ENCODE results near the gene MLLT3. TPM values are rescaled to one million over a fixed set of nuclear protein-coding genes. Genes with fewer than 3 reads are reported as not detected.

Gene MLLT3
- total RNA-seq, 2 donors from 2014 or later, result 8.1 to 9.6 TPM

GRCh38 chr9:20495098-20495497 lies 127.2 kb downstream of the MLLT3 start:
- TF ChIP-seq, protein P1, sequence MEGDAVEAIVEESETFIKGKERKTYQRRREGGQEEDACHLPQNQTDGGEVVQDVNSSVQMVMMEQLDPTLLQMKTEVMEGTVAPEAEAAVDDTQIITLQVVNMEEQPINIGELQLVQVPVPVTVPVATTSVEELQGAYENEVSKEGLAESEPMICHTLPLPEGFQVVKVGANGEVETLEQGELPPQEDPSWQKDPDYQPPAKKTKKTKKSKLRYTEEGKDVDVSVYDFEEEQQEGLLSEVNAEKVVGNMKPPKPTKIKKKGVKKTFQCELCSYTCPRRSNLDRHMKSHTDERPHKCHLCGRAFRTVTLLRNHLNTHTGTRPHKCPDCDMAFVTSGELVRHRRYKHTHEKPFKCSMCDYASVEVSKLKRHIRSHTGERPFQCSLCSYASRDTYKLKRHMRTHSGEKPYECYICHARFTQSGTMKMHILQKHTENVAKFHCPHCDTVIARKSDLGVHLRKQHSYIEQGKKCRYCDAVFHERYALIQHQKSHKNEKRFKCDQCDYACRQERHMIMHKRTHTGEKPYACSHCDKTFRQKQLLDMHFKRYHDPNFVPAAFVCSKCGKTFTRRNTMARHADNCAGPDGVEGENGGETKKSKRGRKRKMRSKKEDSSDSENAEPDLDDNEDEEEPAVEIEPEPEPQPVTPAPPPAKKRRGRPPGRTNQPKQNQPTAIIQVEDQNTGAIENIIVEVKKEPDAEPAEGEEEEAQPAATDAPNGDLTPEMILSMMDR (IDR thresholded peaks at IDR 0.05), result no peak
- no peak for ATAC-seq (ENCODE audit: insufficient number of reproducible peaks, low FRiP score, low read depth)
- H3K36me3 ChIP-seq, result no peaks in the 10 kb centered on the region
- DNase-seq (ENCODE audit: low spot score), result no peak
- no peak overlapping the region for H3K4me3 ChIP-seq
- no peaks in the 10 kb centered on the region for H3K27me3 ChIP-seq (replicated peaks; ENCODE audit: insufficient read depth)
- H3K9me3 ChIP-seq, result no peaks in the 10 kb centered on the region
- H3K4me1 ChIP-seq (ENCODE audit: control insufficient read depth in 1 of 2, low read depth in 2 of 2), result no peaks in the 10 kb centered on the region
- H3K27ac ChIP-seq, result no peak overlapping the region

GRCh38 chr9:20494035-20494434 lies 128.3 kb downstream of the MLLT3 start:
- no peak for ATAC-seq (ENCODE audit: insufficient number of reproducible peaks, low FRiP score, low read depth)
- no peak overlapping the region for H3K27ac ChIP-seq
- no peaks in the 10 kb centered on the region for H3K4me1 ChIP-seq (ENCODE audit: control insufficient read depth in 1 of 2, low read depth in 2 of 2)
- DNase-seq (ENCODE audit: low spot score), result no peak
- TF ChIP-seq, protein P1 (IDR thresholded peaks at IDR 0.05), result no peak
- no peaks in the 10 kb centered on the region for H3K9me3 ChIP-seq
- H3K4me3 ChIP-seq, result no peak overlapping the region
- no peaks in the 10 kb centered on the region for H3K36me3 ChIP-seq
- H3K27me3 ChIP-seq (replicated peaks; ENCODE audit: insufficient read depth), result no peaks in the 10 kb centered on the region

- no peaks in the 10 kb centered on the region for H3K36me3 ChIP-seq
- ATAC-seq (ENCODE audit: insufficient number of reproducible peaks, low FRiP score, low read depth) (no peak), DNase-seq (ENCODE audit: low spot score) (no peak)
- TF ChIP-seq, protein P1 (IDR thresholded peaks at IDR 0.05), result no peak
- no peak overlapping the region for H3K27ac ChIP-seq
- no peak overlapping the region for H3K4me3 ChIP-seq
- H3K9me3 ChIP-seq, result no peaks in the 10 kb centered on the region
- no peaks in the 10 kb centered on the region for H3K4me1 ChIP-seq (ENCODE audit: control insufficient read depth in 1 of 2, low read depth in 2 of 2)
- no peaks in the 10 kb centered on the region for H3K27me3 ChIP-seq (replicated peaks; ENCODE audit: insufficient read depth)
Observed at GRCh38 chr9:20492772-20493171, 129.5 kb downstream of the MLLT3 start.

- H3K27me3 ChIP-seq (replicated peaks; ENCODE audit: insufficient read depth), result no peaks in the 10 kb centered on the region
- H3K4me1 ChIP-seq (ENCODE audit: control insufficient read depth in 1 of 2, low read depth in 2 of 2), result no peaks in the 10 kb centered on the region
- ATAC-seq (ENCODE audit: insufficient number of reproducible peaks, low FRiP score, low read depth) (no peak), DNase-seq (ENCODE audit: low spot score) (no peak)
- H3K27ac ChIP-seq, result no peak overlapping the region
- TF ChIP-seq, protein P1 (IDR thresholded peaks at IDR 0.05), result no peak
- H3K36me3 ChIP-seq, result no peaks in the 10 kb centered on the region
- no peak overlapping the region for H3K4me3 ChIP-seq
- no peaks in the 10 kb centered on the region for H3K9me3 ChIP-seq
Observed at GRCh38 chr9:20491612-20492011, 130.7 kb downstream of the MLLT3 start.

DNA sequence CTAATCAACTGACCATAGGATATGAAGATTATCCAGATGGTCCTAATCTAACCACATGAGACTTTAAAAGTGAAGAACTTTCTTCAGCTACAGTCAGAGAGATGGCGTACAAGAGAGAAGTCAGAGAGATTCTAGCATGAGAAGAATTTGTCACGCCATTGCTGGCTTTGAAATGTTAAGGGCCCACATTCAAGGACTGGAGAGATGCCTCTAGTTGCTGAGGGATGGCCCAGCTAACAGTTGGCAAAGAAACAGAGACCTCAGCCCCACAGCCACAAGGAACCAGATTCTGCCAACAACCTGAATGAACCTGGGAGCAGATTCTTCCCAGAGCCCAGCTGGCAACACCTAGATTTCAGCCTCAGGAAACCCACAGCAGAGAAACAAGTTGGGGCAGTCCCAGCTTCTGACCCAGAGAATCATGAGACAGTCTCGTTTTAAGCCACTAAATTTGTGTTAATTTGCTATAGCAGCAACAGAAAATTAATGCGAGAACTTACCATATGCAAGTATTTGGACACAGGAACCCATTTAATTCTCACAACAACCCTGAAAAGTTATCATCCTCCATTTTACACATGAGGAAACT lies 132.0 kb downstream of the MLLT3 start:
- TF ChIP-seq, protein P1 (IDR thresholded peaks at IDR 0.05), result no peak
- DNase-seq (ENCODE audit: low spot score) (no peak), ATAC-seq (ENCODE audit: insufficient number of reproducible peaks, low FRiP score, low read depth) (no peak)
- Histone ChIP-seq H3K4me3 (no peak overlapping the region), H3K4me1 (ENCODE audit: control insufficient read depth in 1 of 2, low read depth in 2 of 2) (no peaks in the 10 kb centered on the region), H3K27me3 (replicated peaks; ENCODE audit: insufficient read depth) (no peaks in the 10 kb centered on the region), H3K36me3 (no peaks in the 10 kb centered on the region), H3K9me3 (no peaks in the 10 kb centered on the region), H3K27ac (no peak overlapping the region)
